HL-60/S4 (cell line): ENCODE data around the gene C1QTNF8.

Source experiments
- in situ Hi-C: fragments of 300-500 bp; cut with MboI; formaldehyde crosslinking; loops from 2 replicates; pipeline ENCODE4 v1.14.3; 2022; ENCODE audit warnings: low sequenced_read_pairs

C1QTNF8 gene

DNA sequence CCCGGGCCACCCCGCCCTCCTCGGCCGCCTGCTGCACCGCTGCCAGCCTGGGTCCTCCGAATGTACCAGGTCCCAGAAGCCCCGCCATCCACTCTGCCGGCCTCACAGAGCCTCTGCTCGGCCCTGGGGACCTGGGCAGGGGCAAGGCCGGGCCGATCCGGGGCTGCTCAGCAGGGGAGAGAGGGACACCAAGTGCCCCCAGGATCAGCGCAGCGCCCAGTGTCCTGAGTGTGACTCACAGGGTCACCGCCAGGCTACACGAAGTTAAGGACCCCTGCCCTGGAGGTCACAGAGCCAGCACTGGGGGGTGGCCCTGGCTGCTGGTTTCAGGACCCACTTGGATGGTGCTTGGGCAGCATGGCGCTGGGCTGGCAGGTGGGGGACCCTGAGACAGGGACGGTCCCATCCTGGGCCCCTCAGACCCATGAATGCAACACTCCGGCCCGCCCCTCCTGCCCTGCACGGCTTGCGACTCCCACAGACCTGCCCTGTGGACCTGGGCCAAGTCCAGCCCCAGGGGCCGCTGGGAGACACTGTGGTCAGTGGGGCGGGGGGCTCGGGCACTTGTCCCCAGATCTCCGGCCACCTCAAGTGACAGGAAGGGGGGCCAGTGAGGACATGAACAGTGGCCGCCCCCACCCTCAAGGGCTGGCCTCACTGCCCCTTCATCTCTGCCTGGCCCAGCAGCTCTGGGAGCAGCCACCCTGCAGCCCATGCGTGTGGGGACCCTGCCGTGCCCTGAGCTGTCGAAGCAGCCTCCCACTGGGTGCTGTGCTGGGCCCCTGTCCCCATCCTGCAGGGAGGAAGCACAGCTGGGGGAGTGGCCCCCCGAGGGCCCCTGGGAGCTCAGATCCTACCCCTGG is 46.7 kb downstream of the C1QTNF8 start:
- in situ Hi-C loops = no loop called here

- in situ Hi-C loops = no loop called here
Measured at GRCh38 chr16:1048442-1049112, 47.5 kb downstream of the C1QTNF8 start.

DNA sequence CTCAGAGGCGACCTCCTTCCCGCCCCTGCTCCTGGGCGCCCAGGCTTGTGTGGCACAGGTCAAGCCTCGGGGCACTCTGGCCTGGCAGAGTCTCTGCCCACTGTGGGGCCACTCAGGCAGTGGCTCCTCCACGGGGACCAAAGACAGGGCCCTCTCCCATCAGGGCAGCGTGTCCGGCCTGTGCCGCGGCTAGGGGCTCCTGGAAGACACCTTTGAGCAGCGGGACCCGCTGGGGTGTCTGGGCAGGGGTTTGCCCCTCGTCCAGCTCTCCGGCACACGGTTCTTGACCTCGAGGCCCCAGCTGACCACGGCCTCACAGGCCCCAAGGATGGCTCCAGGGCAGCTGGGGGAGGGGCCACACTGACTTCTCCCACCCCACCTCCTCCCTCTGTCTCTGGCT is 48.2 kb downstream of the C1QTNF8 start:
- in situ Hi-C loops = no loop called here

GRCh38 chr16:1047123-1047522 is 48.9 kb downstream of the C1QTNF8 start:
- in situ Hi-C loops = no loop called here

DNA sequence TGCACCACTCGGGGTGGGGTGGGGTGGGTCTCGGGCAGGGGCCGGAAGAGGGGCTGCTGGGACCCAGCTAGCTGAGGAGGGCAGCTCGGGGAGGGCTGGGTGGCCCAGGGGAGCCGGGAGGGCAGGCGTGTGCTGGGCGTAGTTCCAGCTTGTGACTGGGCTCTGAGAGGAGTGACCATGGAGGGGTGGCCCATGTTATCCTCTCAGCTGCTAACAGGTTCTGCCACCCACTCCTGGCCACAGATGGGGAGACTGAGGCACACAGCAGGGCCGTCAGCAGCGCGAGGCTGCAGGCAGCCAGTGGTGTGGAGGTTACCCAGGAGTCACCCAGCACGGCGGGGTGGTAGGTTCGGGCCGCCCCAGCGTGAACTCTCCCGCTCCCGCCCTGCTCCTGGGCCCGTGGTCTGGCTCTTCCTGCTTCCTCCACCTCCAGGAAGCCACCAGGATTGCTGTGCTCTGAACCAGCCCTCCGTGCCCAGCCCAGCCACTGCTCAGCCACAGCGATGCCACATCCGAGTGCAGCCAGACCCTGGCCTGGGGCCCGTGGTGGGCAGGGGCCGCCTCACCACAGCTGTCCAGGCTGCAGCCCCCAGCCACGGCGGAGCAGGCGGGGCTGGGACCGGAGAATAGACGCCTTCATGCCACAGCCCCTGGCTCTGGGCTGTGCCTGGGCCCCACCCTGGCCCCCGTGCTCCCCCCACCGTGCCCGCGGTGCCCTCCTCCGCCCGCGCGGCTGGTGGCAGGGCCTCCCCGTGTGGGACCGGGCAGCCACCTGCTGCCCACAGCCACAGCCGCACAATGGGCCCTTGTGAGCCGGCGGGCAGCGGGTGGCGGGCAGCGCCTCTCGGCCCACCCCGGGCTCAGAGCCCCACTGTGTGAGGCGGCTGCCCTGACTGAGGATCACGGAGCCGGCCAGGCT is 49.8 kb downstream of the C1QTNF8 start:
- in situ Hi-C loops = no loop called here

- in situ Hi-C loops = no loop called here
Measured at GRCh38 chr16:1045310-1045992, 50.6 kb downstream of the C1QTNF8 start.

DNA sequence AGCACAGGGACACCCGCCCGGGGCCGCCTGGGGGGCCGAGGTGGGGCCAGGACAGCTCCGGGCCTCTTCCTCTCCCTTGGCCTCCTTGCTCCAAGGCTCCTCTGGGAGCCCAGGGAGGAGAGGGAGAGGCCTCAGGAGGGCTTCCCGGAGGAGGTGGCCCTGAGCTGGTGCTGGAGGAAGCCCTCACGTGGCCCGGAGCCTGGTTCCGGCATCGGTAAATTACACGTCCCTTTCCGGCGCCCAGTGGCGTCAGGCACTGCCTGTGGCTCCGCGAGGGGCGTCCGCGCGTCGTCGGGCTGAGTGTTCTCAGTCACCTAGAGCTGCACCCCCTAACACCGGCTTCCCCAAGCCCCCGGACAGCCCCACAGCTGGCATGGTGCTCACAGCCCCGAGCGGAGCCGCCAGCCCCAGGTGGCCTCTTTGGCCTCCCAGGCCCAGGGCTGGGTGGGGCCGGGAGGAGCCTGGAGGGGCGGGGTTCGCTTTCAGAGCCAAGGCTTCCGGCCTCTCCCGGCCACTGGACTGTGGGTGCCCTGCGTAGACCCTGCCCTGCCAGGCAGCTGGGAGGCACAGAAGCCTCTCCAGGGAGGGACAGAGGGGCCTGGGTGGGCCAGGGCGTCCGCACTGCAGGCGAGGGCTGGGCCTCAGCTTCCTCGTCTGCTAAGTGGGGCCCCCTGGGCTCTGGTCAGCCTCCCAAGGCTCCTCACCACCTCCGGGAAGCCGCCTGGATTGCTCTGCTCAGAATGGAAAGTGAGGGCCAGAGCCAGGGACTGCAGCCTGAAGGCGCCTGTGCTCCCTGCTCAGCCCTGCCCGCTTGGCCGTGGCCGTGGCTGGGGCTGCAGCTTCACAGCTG is 51.4 kb downstream of the C1QTNF8 start:
- in situ Hi-C loops = no loop called here

DNA sequence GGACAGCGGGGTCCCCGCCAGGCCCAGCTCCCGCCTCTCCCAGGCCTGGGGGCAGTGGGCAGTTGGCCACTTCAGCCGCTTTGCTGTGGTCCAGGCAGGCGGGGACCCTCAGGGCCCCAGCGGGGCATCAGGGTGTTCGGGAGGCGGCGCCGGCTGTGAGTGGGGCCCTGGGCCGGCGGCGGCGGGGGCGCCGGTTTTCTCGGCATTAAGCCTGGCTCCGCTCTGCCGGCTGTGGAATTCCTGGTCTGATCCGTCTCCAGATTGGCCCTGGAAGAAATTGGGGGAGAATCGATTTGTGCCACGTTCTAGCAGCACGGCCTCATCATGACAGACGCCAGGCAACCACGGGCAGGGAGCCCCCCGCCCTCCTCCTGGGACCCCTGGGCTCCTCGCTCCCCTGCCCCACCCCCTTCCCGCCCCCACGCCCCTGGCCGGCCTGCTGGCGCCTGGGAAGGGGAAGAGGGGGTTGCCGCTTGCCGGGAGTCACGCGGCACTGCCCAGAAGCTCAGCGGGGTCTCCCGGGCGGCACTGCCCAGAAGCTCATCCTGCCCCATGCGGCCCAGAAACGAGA is 52.1 kb downstream of the C1QTNF8 start:
- in situ Hi-C loops = no loop called here

DNA sequence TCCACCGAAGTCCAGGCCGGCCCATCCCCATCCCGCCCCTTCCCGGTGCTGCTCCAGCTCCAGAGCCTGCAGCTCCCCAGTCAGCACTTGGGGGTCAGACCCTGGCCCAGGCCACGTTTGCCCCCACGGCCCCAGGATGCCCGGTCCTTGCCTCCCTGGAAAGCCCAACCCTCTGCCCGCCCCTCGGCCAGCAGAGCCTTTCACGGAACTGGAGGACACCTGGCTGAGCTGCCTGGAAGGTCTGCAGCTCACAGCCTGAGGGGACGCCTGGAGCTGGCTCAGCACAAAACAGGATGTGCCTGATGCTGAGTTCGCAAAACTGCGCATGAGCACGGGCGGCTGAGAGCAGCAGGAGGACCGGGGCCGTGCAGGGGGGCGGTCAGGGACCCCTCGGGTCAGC is 53.2 kb downstream of the C1QTNF8 start:
- in situ Hi-C loops = no loop called here

GRCh38 chr16:1042049-1042744 is 53.8 kb downstream of the C1QTNF8 start:
- in situ Hi-C loops = no loop called here

DNA sequence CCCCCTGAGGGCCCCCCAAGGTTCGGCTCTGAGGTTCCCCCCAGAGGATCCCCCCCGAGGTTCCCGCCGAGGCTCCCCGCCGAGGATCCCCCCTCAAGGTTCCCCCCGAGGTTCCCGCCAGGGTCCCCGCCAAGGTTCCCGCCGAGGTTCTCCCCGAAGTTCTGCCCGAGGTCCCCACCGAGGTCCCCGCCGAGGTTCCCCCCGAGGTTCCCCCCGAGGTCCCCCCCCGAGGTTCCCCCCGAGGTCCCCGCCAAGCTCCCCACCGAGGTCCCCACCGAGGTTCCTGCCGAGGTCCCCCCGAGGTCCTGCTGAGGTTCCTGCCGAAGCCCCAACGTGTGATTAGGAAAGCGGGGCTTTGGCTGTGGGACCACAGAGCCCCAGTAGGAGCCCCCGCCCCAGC is 55.7 kb downstream of the C1QTNF8 start:
- in situ Hi-C loops = no loop called here

DNA sequence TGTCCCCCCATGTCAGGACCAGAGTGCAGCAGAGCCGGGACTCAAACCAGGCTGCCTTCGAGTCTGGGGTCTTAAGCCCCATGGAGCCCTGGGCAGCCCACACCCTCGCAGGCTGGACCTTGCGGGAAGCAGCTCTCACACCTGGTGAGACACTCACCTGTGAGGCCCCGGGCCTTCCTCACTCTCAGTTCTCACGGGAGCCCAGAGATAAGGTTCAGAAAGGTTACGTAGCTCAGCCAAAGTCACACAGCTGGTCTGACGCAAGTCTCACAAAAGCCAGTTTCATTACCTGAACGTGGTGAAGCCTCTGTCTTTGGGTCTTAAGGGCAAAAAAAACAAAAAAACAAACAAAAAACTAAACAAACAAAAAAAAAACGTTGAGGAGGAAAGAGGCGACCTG is 56.3 kb downstream of the C1QTNF8 start:
- in situ Hi-C loops = no loop called here

- in situ Hi-C loops = no loop called here
Measured at GRCh38 chr16:1038932-1039331, 57.1 kb downstream of the C1QTNF8 start.
